NCI-H460 (cell line): Measurements from ENCODE around the gene NEK7. TPM values are rescaled to one million over a fixed set of nuclear protein-coding genes. Genes with fewer than 3 reads are reported as not detected.

ENCODE experiments used
- DNase-seq: peaks from one replicate; pipeline ENCODE4 v3.0.0-alpha.2; 2016; ENCODE audit warnings: low read depth; ENCODE audit errors: extremely low read depth
- total RNA-seq: library from RNA; depleted of rRNA; stranded (reverse); fragments of >200 nt; shearing (Covaris generic); gene quantifications from 2 replicates; pipeline ENCODE4 v1.2.3, GENCODE V29; 2014; rRNA removed

NEK7 gene
- total RNA-seq, 1 experiment from 2014 or later, result 183 TPM

DNA sequence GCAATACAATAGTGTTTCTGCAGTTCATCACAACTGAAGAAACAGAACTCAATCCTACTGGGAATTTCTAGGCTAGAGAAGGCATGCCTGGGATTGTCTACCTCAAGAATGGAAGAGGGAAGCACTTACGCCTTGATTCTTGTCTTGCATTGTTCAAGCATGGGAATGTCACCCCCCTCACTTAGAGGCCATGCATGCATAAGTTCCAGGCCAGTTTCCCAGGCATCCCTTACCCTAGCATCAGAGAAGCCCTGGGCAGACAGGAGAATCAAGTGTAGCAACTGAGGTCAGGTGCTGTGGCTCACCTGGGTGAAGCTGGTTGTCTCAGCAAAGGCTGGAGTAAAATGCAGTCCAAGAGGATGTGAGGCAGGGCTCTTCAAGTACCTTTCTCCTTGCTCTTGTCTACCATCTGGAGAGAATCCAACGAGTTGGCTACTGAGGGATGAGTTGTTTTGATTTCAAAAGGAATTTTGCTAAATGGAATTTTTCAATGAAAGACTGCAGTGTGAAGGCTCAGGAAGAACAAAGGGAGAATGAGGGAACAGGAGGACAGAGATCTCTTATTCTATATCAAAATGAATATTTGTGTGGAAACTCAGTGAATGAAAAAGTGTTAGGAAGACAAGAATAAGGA lies 174.3 kb downstream of the NEK7 start:
- DNase-seq, result no peak

DNA sequence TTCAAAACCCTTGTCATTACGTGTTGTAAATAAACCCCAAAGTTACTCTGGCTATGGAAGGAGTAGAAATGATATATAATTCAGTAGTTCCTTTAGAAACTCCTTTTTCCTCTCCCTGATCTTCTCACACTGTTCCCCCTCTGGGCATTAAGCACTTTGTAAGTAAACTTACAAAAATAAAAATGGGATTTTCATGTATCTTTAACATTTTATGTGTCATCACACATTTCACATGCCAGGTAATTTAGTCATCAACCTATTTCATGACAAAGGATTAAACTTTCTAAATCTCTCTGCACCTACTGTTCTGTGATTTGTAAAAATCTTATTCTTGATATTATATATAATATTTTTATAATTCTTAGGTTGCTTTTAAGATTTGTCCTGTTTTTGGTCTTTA lies 176.9 kb downstream of the NEK7 start:
- peak; percentile 43 for DNase-seq

DNA sequence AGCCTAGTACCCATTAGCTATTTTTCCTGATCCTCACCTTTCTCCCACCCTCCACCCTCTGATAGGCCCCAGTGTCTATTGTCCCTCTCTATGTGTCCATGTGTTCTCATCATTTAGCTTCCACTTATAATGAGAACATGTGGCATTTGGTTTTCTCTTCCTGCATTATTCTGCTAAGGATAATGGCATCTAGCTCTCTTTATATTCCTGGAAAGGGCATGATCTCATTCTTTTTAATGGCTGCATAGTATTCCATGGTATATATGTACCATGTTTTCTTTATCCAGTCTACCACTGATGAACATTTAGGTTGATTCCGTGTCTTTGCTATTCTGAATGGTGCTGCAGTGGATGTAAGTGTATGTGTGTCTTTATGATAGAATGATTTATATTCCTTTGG lies 178.9 kb downstream of the NEK7 start:
- no peak for DNase-seq

- DNase-seq, result no peak
These were observed 181.1 kb downstream of the NEK7 start for GRCh38 chr1:198337886-198338285.

DNA sequence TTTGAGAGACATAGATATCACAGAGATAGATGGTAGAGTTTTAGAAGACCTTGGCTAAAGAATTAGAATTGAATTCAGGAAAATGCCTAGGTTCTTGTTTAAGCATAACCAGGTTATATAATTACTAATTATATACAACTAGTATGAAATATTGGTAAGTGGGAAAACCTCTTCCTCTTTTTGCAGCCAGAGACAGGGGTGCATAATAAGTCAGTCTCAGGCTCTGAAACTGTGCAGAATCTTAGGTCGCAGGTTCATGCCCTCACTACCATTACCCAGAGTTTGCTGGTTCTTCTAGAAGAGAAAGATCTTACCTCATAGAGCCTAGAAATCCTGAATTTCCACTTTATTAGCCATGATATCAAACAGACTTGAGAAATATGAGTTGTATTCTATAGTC lies 183.3 kb downstream of the NEK7 start:
- DNase-seq, result no peak

- DNase-seq, result no peak
These were observed 189.4 kb downstream of the NEK7 start for GRCh38 chr1:198346178-198346577.

DNA sequence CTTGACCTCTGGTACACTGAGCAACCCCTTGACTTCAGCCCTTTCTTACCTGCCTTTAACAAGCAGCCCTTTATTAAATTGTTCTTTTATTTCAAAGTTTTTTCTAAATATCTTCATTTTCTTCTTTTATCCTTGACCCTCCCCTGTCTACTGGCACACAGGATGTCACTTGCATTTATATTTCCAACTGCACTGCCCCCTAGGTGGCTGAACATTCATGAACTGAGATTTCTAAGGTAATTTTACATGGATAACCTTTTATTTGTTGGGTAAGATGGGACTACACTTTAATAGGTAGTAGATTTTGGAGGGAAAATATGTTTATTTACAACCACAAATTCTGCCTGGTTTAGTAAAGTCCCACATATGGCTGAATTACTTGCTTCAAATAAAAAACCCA lies 193.7 kb downstream of the NEK7 start:
- DNase-seq, result no peak

GRCh38 chr1:198352975-198353695 lies 196.3 kb downstream of the NEK7 start:
- DNase-seq, result no peak

DNA sequence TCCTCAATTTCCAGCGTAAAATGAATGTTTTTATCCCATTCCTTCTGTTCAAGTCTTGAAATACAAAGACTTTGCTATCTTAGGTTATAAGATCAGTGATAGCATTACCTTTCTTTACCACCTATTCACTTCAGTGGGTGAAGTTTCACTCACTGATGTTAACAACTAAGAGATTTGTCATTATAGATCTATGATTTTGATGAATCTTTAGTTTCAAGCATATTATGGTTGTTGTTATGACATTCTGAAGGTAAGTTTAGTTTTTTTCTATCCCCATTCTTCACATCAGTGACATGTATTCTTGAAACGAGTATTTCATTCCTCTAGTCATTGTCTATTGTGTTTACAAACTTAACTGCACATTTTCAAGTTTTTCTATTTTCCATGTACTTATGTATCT lies 201.1 kb downstream of the NEK7 start:
- no peak for DNase-seq

DNA sequence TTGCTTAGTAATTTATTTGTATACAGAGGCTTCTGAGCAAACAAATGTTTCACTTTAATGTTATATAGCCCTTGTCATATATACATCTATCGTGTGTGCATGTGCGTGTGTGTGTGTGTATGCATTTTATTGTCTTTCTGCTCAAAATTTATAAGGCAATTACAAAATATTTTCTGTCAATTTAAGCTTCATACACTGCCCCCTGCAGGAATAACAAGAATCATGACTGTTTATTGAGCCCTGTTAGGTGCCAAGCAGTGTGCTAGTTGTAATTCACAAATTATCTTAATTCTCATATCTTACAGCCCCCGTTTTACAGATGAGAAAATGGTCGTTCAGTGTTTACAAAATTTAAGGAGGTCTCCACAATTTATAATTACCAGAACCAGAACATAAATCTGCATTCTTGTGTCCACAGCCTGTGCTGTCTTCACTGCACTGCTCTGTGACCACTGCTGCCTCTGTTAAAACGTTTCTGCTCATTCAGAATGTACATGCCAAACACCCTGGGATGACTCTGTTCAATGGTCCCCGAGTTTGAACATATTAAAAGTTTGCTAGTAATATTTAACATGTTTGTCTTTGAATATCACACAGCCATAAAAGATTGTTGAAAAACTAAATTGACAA lies 202.3 kb downstream of the NEK7 start:
- peak; percentile 19 for DNase-seq

DNA sequence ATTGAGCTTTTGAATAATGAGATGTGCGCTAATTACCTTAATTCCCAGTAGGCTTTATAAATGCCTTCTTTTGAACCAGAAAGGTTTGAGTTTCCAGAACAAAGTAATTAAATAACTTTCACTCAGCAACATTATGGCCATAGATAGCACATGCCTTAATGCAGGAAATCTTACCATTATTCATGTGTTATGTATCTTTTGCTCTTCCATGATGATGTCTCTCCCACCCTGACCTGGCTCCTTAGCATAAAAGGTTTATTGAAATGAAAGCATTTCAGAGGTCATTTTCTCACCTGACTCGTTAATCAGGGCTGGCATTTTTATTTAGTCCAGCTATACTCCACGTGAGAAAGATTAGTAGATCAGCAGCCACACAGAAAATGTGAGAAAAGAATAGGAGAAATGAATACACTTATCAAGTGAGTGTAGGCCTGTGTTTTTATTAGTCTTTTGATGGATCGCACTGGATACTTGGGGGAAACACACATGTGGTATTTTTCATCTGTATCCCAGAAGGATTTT lies 203.5 kb downstream of the NEK7 start:
- no peak for DNase-seq

GRCh38 chr1:198361237-198361767 lies 204.5 kb downstream of the NEK7 start:
- DNase-seq, result no peak

- DNase-seq, result no peak
These were observed 206.9 kb downstream of the NEK7 start for GRCh38 chr1:198363625-198364151.

- no peak for DNase-seq
These were observed 207.7 kb downstream of the NEK7 start for GRCh38 chr1:198364471-198364870.

DNA sequence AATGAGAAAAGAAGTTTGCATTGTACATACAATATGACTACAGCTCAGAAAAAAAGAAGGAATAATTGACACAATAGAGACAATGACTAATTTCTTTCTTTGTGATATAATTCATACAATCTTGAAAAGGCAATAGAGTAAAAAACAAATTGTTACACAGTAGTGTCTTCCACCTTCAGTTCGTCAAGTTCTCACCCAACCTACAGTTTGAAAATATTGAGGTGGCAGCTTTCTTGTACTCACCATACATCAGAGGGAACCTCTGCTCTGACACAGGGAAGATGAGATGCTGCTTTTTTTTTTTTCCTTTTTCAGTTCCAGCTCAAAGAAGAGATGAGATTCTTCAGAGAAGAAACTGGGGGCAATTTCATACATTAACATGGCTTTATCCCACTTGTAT lies 210.5 kb downstream of the NEK7 start:
- no peak for DNase-seq

DNA sequence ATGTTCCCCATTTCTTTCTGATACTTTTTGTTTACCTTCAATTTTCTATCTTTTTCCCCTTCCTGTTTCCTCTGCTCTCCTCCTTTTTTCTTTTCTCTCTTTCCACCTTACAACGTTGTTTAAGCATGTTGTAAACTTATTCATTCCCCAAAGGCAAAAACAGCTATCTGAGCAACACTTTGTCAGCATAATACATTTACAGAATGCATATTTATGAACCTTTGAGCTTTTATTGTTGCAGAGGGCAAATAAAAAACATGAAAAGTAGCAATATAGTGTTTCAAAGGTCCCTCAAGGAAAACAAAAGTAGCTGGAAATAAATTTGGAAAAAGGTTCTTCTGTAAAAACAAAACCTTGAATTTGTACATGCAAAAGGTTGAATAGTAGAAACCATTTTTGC lies 214.2 kb downstream of the NEK7 start:
- no peak for DNase-seq

Other genes starting within 250 kb of the NEK7 start
- 1.5 and 2.5 TPM in 2 replicates for gene LHX9, start 239.6 kb upstream of the NEK7 start, total RNA-seq